HCT116 (cell line): ENCODE data around the gene CRADD. TPM values are rescaled to one million over a fixed set of nuclear protein-coding genes. Genes with fewer than 3 reads are reported as not detected.

Source experiments
- ATAC-seq: fragments of 200-7000 bp; cut with Tn5 transposase; 2 replicates; pipeline ENCODE4 v1.9.1; 2020; ENCODE audit warnings: mild to moderate bottlenecking, moderate library complexity
- BruUV-seq: library from RNA; stranded (reverse); fragments of 400-500 nt; replicated peaks from 2 replicates; lab custom pipeline; 2021; lab: Mats Ljungman, UMichigan
- CTCF ChIA-PET: fragments of 300-600 bp; sonication (Branson Sonifier 250); formaldehyde crosslinking; loops from one replicate; lab custom pipeline; 2021; ENCODE audit warnings: antibody characterized with exemption; lab: Charles Lee
- POLR2A ChIA-PET: fragments of 300-600, 350-600 bp; sonication (Branson Sonifier 250); formaldehyde crosslinking; loops from one replicate; lab custom pipeline; 2021; ENCODE audit warnings: antibody characterized with exemption; lab: Charles Lee
- RAD21 ChIA-PET, 2 experiments: fragments of 300-600 bp; sonication (Branson Sonifier 250); formaldehyde crosslinking; loops; one replicate each; lab custom pipeline; 2023; ENCODE audit warnings: low total read pairs in 2 of 2; ENCODE audit not compliant: uncharacterized antibody in 2 of 2, unreplicated experiment in 2 of 2, low non-redundant PET in 1 of 2; lab: Charles Lee
- DNase-seq: peaks from one replicate; pipeline ENCODE4 v3.0.0-alpha.2; 2010; ENCODE audit warnings: low read depth, low spot score
- H2AFZ ChIP-seq: fragments of 200-600 bp; shearing (Covaris generic), sonication (generic); 2 replicates; pipeline ENCODE4 v1.6.1; 2017; ENCODE audit warnings: low read depth, mixed run types, mixed read lengths, antibody characterized with exemption, low read length; ENCODE audit not compliant: poor library complexity, severe bottlenecking
- H3K27ac ChIP-seq: 2 replicates; pipeline ENCODE4 v1.5.1; 2012; ENCODE audit warnings: low read depth, low read length
- H3K27me3 ChIP-seq: fragments of 200-600 bp; sonication (generic); 2 replicates; pipeline ENCODE4 v1.6.1; 2016; ENCODE audit warnings: mixed run types, low read length, mixed read lengths; ENCODE audit not compliant: insufficient read depth
- H3K36me3 ChIP-seq, 2 experiments: fragments of 200-500 bp in 1 of 2; fragments of 200-600 bp in 1 of 2; sonication (Bioruptor generic) in 1 of 2; sonication (generic) in 1 of 2; 2 replicates each; pipeline versions ENCODE4 v1.5.1 to v1.6.1; 2014 to 2016; ENCODE audit warnings: low read length in 2 of 2, inconsistent platforms in 1 of 2, mixed read lengths in 1 of 2, mixed run types in 1 of 2; ENCODE audit not compliant: insufficient read depth in 2 of 2, control insufficient read depth in 1 of 2
- H3K4me1 ChIP-seq, 2 experiments: fragments of 200-600 bp in 1 of 2; sonication (generic) in 1 of 2; 2 replicates each; pipeline versions ENCODE4 v1.5.1 to v1.6.1; 2012 to 2017; ENCODE audit warnings: low read length in 2 of 2, inconsistent platforms in 1 of 2, mild to moderate bottlenecking in 1 of 2, mixed read lengths in 1 of 2, mixed run types in 1 of 2, moderate library complexity in 1 of 2; ENCODE audit not compliant: insufficient read depth in 2 of 2, control insufficient read depth in 1 of 2
- H3K4me2 ChIP-seq: fragments of 200-600 bp; sonication (generic); 2 replicates; pipeline ENCODE4 v1.6.1; 2017; ENCODE audit warnings: mixed run types, low read length, mixed read lengths
- H3K4me3 ChIP-seq, 2 experiments: fragments of 200-600 bp in 1 of 2; sonication (generic) in 1 of 2; replicated peaks in 1 of 2; 2 replicates each; pipeline ENCODE4 v1.5.1; 2011 to 2016; ENCODE audit warnings: low read length in 2 of 2, control low read depth in 1 of 2, low read depth in 1 of 2, mild to moderate bottlenecking in 1 of 2, mixed read lengths in 1 of 2, mixed run types in 1 of 2
- H3K79me2 ChIP-seq: fragments of 200-600 bp; sonication (generic); 2 replicates; pipeline ENCODE4 v1.6.1; 2017; ENCODE audit warnings: mild to moderate bottlenecking, mixed run types, low read length, moderate library complexity, mixed read lengths; ENCODE audit not compliant: insufficient read depth
- H3K9ac ChIP-seq: fragments of 200-600 bp; sonication (generic); 2 replicates; pipeline ENCODE4 v1.6.1; 2016; ENCODE audit warnings: low read length, mixed read lengths
- H3K9me2 ChIP-seq: fragments of 200-600 bp; sonication (generic), shearing (Covaris generic); 2 replicates; pipeline ENCODE4 v1.6.1; 2017; ENCODE audit warnings: mixed run types, mild to moderate bottlenecking, moderate library complexity; ENCODE audit not compliant: insufficient read depth
- H3K9me3 ChIP-seq, 2 experiments: fragments of 200-500 bp in 1 of 2; fragments of 200-600 bp in 1 of 2; sonication (Bioruptor generic) in 1 of 2; sonication (generic) in 1 of 2; 2 replicates each; pipeline ENCODE4 v1.6.1; 2014 to 2017; ENCODE audit warnings: low read length in 2 of 2, mixed read lengths in 2 of 2, inconsistent platforms in 1 of 2, low read depth in 1 of 2, mild to moderate bottlenecking in 1 of 2, mixed run types in 1 of 2, moderate library complexity in 1 of 2; ENCODE audit not compliant: control insufficient read depth in 1 of 2, insufficient read depth in 1 of 2
- H4K20me1 ChIP-seq: fragments of 200-600 bp; sonication (generic), shearing (Covaris generic); 2 replicates; pipeline ENCODE4 v1.6.1; 2017; ENCODE audit warnings: mixed run types, mild to moderate bottlenecking, moderate library complexity; ENCODE audit not compliant: insufficient read depth
- ATF3 ChIP-seq: IDR thresholded peaks from 2 replicates; pipeline ENCODE4 v1.6.1; 2012
- CEBPB ChIP-seq: IDR thresholded peaks from 2 replicates; pipeline ENCODE4 v1.6.1; 2012; ENCODE audit warnings: low read depth
- CTCF ChIP-seq, 3 experiments: fragments of 200-600 bp in 1 of 3; sonication (generic) in 1 of 3; IDR thresholded peaks in 2 of 3; conservative IDR thresholded peaks in 1 of 3; 2 replicates each; pipeline ENCODE4 v1.5.1; 2012 to 2017; ENCODE audit warnings: low read depth in 2 of 3, low read length in 2 of 3, antibody characterized with exemption in 1 of 3, borderline replicate concordance in 1 of 3, control low read depth in 1 of 3, mild to moderate bottlenecking in 1 of 3, mixed read lengths in 1 of 3, mixed run types in 1 of 3, moderate library complexity in 1 of 3; ENCODE audit not compliant: insufficient read depth in 1 of 3
- EGR1 ChIP-seq: IDR thresholded peaks from 2 replicates; pipeline ENCODE4 v1.6.1; 2012; ENCODE audit warnings: low read depth
- ELF1 ChIP-seq: IDR thresholded peaks from 2 replicates; pipeline ENCODE4 v1.6.1; 2012; ENCODE audit warnings: low read depth, borderline replicate concordance
- EZH2 ChIP-seq: fragments of 200-600 bp; sonication (generic); IDR thresholded peaks from 2 replicates; pipeline ENCODE4 v1.6.1; 2017; ENCODE audit warnings: antibody characterized with exemption, mixed run types
- EZH2phosphoT487 ChIP-seq: fragments of 200-600 bp; IDR thresholded peaks from 2 replicates; pipeline ENCODE4 v1.6.1; 2018; ENCODE audit warnings: antibody characterized with exemption, borderline replicate concordance
- FOSL1 ChIP-seq: IDR thresholded peaks from 2 replicates; pipeline ENCODE4 v1.6.1; 2012; ENCODE audit warnings: low read depth
- MAX ChIP-seq: IDR thresholded peaks from 2 replicates; pipeline ENCODE4 v1.6.1; 2012
- POLR2AphosphoS5 ChIP-seq: IDR thresholded peaks from 2 replicates; pipeline ENCODE4 v1.6.1; 2011; ENCODE audit warnings: mild to moderate bottlenecking, low read depth, low read length, moderate library complexity
- RAD21 ChIP-seq: IDR thresholded peaks from 2 replicates; pipeline ENCODE4 v1.6.1; 2012; ENCODE audit warnings: low read depth, mild to moderate bottlenecking
- REST ChIP-seq: IDR thresholded peaks from 2 replicates; pipeline ENCODE4 v1.6.1; 2012; ENCODE audit warnings: low read depth
- SIN3A ChIP-seq: IDR thresholded peaks from 2 replicates; pipeline ENCODE4 v1.6.1; 2012; ENCODE audit warnings: low read depth
- SP1 ChIP-seq: IDR thresholded peaks from 2 replicates; pipeline ENCODE4 v1.6.1; 2012; ENCODE audit warnings: low read depth
- SRF ChIP-seq: IDR thresholded peaks from 2 replicates; pipeline ENCODE4 v1.6.1; 2012; ENCODE audit warnings: low read depth
- TCF7L2 ChIP-seq: IDR thresholded peaks from 2 replicates; pipeline ENCODE4 v1.7.0; 2011; ENCODE audit warnings: borderline replicate concordance, inconsistent platforms; ENCODE audit not compliant: insufficient read depth, insufficient read length; ENCODE audit errors: extremely low read depth
- YY1 ChIP-seq: IDR thresholded peaks from 2 replicates; pipeline ENCODE4 v1.6.1; 2011; ENCODE audit warnings: low read length, low read depth, moderate library complexity, mild to moderate bottlenecking; ENCODE audit not compliant: insufficient replicate concordance; ENCODE audit errors: extremely low read depth
- ZBTB33 ChIP-seq: IDR thresholded peaks from 2 replicates; pipeline ENCODE4 v1.6.1; 2011; ENCODE audit warnings: mild to moderate bottlenecking, low read length, moderate library complexity; ENCODE audit not compliant: insufficient replicate concordance; ENCODE audit errors: extremely low read depth
- ZNF274 ChIP-seq: fragments of 200-500 bp; sonication (Bioruptor generic); IDR thresholded peaks from 2 replicates; pipeline ENCODE4 v1.6.1; 2014; ENCODE audit warnings: mild to moderate bottlenecking, low read depth, low read length, inconsistent platforms
- intact Hi-C: fragments of 100-400 bp; cut with micrococcal nuclease; formaldehyde crosslinking; loops from 2 replicates; pipeline ENCODE4 v1.10.0; 2022
- total RNA-seq: library from RNA; stranded (reverse); gene quantifications from one replicate; pipeline ENCODE4 v1.2.1, GENCODE V29; 2021; ENCODE audit not compliant: unreplicated experiment

CRADD gene
- total RNA-seq, 1 experiment from 2014 or later = 12.2 TPM

GRCh38 chr12:93686572-93687356 is 9.6 kb downstream of the CRADD start:
- no peak overlapping the region for H3K27ac ChIP-seq
- POLR2A ChIA-PET = no interaction called here
- CTCF ChIA-PET = no interaction called here
- H3K9me3 ChIP-seq = no peaks in the 10 kb centered on the region
- no peak overlapping the region for H3K4me2 ChIP-seq
- no peaks in the 10 kb centered on the region for H3K36me3 ChIP-seq
- no TSS peak for BruUV-seq
- H3K4me3 ChIP-seq = no peak overlapping the region
- peaks cover 4% of the 10 kb centered on the region; the same call in 1 of the 2 replicates for H3K79me2 ChIP-seq
- no peaks in the 10 kb centered on the region for H3K27me3 ChIP-seq
- H3K9me2 ChIP-seq = no peaks in the 10 kb centered on the region
- no peaks in the 10 kb centered on the region for H3K4me1 ChIP-seq
- RAD21 ChIA-PET = interaction anchor here in 1 of 2 experiments (0.7 kb wide), 1 partner anchor 442 kb away, joined by 7 read pairs; no protein-coding TSS in a partner anchor
- no peak for ATAC-seq
- intact Hi-C loops = no loop called here
- no peak overlapping the region for H2AFZ ChIP-seq
- H4K20me1 ChIP-seq = no peaks in the 10 kb centered on the region
- DNase-seq = no peak
- H3K9ac ChIP-seq = no peak overlapping the region
- TF ChIP-seq RAD21 (no peak), EZH2 (no peak), SIN3A (no peak), YY1 (no peak), EGR1 (no peak), FOSL1 (no peak), ATF3 (no peak), SRF (no peak), ZNF274 (no peak), MAX (no peak), ZBTB33 (no peak), EZH2phosphoT487 (no peak), POLR2AphosphoS5 (no peak), CEBPB (no peak), ELF1 (no peak), SP1 (no peak), CTCF (IDR thresholded peaks at IDR 0.05 in 2 of 3, conservative IDR thresholded peaks at IDR 0.05 in 1 of 3; ENCODE audit: borderline replicate concordance in 1 of 3, insufficient read depth in 1 of 3, low read depth in 2 of 3, low read length in 2 of 3) (no peak), REST (no peak), TCF7L2 (no peak)
